OCI-LY7 (cell line): ENCODE results near the gene TMEM184A.

Experiments
- EZH2phosphoT487 ChIP-seq: fragments of 200-600 bp; sonication (generic); IDR thresholded peaks from 2 replicates; pipeline ENCODE4 v1.6.1; 2018; ENCODE audit warnings: low read depth, borderline replicate concordance, mild to moderate bottlenecking, mixed run types, antibody characterized with exemption, low read length, moderate library complexity, mixed read lengths
- TF ChIP-seq, protein P1 (sequence below): fragments of 200-600 bp; sonication (generic); conservative IDR thresholded peaks from 2 replicates; pipeline ENCODE4 v1.5.1; 2014; ENCODE audit warnings: mild to moderate bottlenecking, antibody characterized with exemption, low read length, moderate library complexity, mixed read lengths

DNA sequence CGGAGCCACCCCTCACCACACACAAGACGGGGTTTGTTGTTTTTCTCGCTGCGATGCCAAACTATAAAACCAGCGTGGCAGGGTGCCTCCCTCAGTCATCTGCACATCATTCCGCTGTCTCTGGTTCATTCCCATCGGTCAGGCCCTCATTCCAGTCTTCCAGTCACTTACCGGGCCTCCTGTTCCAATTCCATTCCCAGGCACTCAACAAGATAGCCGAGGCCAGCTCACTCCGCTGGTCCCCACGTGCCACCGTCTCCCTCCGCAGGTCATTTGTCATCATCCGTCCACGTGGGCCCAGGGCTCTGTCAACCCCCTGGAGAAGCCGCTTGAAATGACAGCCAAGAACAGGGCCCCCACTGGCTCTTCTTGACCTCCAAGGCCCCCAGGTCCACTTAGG lies 6.1 kb upstream of the TMEM184A start:
- no peak for TF ChIP-seq EZH2phosphoT487
- TF ChIP-seq, protein P1, sequence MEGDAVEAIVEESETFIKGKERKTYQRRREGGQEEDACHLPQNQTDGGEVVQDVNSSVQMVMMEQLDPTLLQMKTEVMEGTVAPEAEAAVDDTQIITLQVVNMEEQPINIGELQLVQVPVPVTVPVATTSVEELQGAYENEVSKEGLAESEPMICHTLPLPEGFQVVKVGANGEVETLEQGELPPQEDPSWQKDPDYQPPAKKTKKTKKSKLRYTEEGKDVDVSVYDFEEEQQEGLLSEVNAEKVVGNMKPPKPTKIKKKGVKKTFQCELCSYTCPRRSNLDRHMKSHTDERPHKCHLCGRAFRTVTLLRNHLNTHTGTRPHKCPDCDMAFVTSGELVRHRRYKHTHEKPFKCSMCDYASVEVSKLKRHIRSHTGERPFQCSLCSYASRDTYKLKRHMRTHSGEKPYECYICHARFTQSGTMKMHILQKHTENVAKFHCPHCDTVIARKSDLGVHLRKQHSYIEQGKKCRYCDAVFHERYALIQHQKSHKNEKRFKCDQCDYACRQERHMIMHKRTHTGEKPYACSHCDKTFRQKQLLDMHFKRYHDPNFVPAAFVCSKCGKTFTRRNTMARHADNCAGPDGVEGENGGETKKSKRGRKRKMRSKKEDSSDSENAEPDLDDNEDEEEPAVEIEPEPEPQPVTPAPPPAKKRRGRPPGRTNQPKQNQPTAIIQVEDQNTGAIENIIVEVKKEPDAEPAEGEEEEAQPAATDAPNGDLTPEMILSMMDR: no peak
